Sciatic nerve (tissue), 2 donors: ENCODE results near the gene ASCC1. TPM values are rescaled to one million over a fixed set of nuclear protein-coding genes. Genes with fewer than 3 reads are reported as not detected.
"Not testable (repeated sequence)": the region's sequence is repeated elsewhere in the genome, so short reads cannot be mapped to it uniquely, and the experiment has no call there.

Experiments used
- ATAC-seq: fragments of 200-7000 bp; cut with Tn5 transposase; one replicate; pipeline ENCODE4 v1.9.1; 2020; ENCODE audit warnings: mild to moderate bottlenecking, moderate library complexity
- DNase-seq: peaks from one replicate; pipeline ENCODE4 v3.0.0-alpha.2; 2020; ENCODE audit warnings: low spot score
- intact Hi-C: fragments of 100-400 bp; cut with DNase I; formaldehyde crosslinking; loops from one replicate; pipeline ENCODE4 v1.14.2; 2022
- total RNA-seq: library from RNA; stranded (reverse); fragmentation: NEBNext Ultra II Directional; extraction: Animal tissue kit (Norgen Biotek cat#: 25700); gene quantifications from one replicate; pipeline ENCODE4 v1.2.1, GENCODE V29; 2021
- donor health status: DM: no; HTN: no; CAD: no.
- donor health status: DM: no; HTN: no; CAD: no.

Gene ASCC1
- total RNA-seq, 1 donor from 2014 or later = 37.4 TPM

GRCh38 chr10:72145657-72146056 lies 70.4 kb downstream of the ASCC1 start:
- intact Hi-C loops = no loop called here
- no peak for DNase-seq
- ATAC-seq = no peak

- DNase-seq (no peak), ATAC-seq (no peak)
- intact Hi-C loops = no loop called here
These were observed 75.2 kb downstream of the ASCC1 start for GRCh38 chr10:72140850-72141249.

- ATAC-seq (no peak), DNase-seq (no peak)
- intact Hi-C loops = no loop called here
These were observed 75.9 kb downstream of the ASCC1 start for GRCh38 chr10:72140174-72140573.

DNA sequence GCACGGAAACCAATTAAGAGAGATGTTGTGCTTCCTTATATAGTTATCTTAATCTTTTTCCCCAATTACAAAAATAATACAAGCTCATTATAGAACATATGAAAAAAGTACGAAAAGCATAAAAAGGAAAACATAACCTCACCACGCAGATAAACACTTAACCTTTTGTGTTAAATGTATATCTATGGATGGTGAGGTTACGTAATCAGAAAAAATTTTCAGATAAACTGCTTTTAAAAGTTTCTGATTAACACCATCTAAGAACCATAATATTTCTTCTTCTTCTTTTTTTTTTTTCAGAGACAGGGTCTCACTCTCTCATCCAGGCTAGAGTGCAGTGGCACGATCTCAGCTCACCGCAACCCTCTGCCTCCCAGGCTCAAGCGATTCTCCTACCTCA lies 78.5 kb downstream of the ASCC1 start:
- ATAC-seq = no peak
- intact Hi-C loops = no loop called here
- DNase-seq = no peak

- ATAC-seq, DNase-seq, intact Hi-C loops: not testable (repeated sequence)
These were observed 79.9 kb downstream of the ASCC1 start for GRCh38 chr10:72136225-72136624.

- ATAC-seq = no peak
- intact Hi-C loops = no loop called here
- DNase-seq = no peak
These were observed 81.0 kb downstream of the ASCC1 start for GRCh38 chr10:72134785-72135767.

DNA sequence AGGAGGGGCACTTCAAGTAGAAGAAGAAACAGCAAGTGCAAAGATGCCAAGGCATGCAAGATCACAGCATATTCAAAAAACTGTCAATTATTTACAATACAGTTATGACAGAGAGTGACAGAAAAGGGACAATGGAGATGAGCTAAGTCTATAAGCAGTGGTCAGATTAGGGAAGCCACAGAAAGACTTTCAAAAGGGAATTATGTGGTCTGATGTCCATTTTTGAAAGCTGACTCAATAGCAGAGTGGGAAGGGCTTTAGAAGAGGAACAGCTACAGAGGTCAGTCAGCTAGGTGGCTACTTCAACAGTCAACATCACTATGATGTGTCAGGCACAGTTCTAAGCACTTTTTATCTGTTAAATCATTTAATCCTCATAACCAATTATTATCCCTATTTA lies 82.6 kb downstream of the ASCC1 start:
- intact Hi-C loops = no loop called here
- DNase-seq (no peak), ATAC-seq (peak; percentile 49)

DNA sequence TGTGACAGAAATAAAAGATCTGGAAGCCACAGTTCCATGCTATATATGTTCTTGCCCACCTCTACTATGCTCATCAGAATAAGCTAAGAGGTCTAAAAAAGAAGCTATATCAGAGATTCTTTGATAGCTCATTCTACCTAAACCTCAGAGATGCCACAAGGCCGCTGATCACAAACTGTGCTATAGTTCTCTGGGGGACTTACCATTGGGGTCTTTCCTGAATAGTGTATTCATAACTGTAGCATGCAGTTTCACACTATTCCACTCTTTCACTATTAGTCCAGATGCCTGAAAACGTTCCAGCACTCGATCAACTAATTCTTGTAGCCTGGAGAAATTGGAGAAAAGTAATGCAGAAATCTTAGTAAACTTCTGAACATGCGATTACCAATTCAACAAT lies 83.2 kb downstream of the ASCC1 start:
- ATAC-seq (no peak), DNase-seq (no peak)
- intact Hi-C loops = no loop called here

DNA sequence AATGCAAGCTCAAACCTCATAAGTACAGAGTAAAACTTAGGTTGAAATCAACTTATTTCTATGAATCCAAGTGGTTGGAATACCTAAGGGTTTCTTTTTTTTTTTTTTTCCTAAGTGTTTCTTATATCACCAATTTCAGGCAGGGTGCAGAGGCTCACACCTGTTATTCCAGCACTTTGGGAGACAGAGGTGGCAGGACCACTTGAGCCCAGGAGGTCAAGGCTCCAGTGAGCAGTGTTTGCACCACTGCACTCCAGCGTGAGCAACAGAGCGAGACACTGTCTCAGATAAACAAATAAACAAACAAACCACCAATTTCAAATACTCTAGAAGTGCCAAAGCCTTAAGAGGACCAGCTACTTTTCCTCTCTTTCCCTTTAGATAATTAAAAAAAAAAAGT lies 88.5 kb downstream of the ASCC1 start:
- intact Hi-C loops = no loop called here
- ATAC-seq (no peak), DNase-seq (no peak)

- no peak for DNase-seq
- intact Hi-C loops = no loop called here
- no peak for ATAC-seq
These were observed 89.2 kb downstream of the ASCC1 start for GRCh38 chr10:72126872-72127232.

- intact Hi-C loops = no loop called here
- ATAC-seq = peak; percentile 69
- no peak for DNase-seq
These were observed 89.7 kb downstream of the ASCC1 start for GRCh38 chr10:72126184-72126871.

DNA sequence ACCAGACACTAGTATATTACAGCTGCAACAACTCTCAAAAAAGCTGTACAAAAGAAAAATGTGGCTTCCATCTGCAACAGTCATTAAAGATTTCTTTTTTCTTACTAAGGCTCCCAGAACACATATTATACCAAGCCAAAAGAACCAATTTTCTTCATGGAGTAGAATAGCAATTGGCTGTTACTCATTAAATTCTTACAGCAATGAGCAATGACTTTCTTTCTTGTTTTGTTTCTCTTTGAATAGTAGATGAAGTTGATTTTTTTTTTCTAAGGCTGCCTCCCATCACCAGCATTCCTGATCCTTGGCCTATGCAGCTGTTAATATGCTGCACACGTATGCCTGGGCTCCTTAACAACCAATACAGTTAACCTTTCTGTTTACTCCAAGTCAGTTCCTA lies 91.1 kb downstream of the ASCC1 start:
- peak; percentile 76 for ATAC-seq
- intact Hi-C loops = no loop called here

DNA sequence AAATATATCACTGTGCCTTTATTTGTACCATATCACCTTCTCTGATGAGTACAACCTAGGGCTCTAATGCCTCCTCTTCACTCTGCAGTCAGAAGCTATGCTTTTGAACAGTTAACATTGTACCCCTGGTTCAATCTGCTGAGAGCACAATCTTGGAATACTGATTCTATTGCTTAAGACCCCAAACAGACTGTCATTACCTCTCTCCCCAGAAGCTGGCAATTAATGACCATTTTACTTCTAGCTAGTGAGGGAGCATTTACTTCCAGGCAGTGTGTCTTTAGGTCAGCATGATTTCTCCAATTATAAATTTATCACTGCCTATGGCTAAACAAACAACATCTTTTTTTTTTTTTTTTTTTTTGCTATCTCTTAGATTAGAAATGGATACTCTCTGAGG lies 91.7 kb downstream of the ASCC1 start:
- DNase-seq = no peak
- peak; percentile 11 for ATAC-seq
- intact Hi-C loops = no loop called here

More for the DNA sequence above, 91.1 kb downstream of the ASCC1 start:
- DNase-seq = no peak

DNA sequence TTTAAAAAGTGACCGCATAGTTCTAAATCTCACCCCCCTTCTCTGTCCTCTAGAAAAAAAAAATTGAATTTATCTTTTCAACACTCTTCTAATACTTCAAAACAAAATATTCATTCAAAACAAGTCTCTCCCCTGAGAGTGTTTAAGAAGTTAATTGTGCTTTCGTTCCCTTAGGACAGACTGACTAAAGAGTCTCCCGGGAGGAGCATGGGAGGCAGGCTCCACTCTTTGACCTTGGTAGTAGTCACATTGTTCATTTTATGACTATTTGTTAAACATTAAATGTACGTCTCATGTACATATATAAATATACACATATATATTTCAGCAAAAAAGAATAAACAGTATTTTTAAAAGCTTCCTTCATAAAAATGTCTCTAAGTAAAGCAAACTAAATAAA lies 92.5 kb downstream of the ASCC1 start:
- DNase-seq = no peak
- ATAC-seq = no peak
- intact Hi-C loops = no loop called here

GRCh38 chr10:72122221-72122620 lies 93.9 kb downstream of the ASCC1 start:
- no peak for ATAC-seq
- intact Hi-C loops = no loop called here
- DNase-seq = no peak

- no peak for DNase-seq
- ATAC-seq = no peak
- intact Hi-C loops = no loop called here
These were observed 94.7 kb downstream of the ASCC1 start for GRCh38 chr10:72121389-72121788.

DNA sequence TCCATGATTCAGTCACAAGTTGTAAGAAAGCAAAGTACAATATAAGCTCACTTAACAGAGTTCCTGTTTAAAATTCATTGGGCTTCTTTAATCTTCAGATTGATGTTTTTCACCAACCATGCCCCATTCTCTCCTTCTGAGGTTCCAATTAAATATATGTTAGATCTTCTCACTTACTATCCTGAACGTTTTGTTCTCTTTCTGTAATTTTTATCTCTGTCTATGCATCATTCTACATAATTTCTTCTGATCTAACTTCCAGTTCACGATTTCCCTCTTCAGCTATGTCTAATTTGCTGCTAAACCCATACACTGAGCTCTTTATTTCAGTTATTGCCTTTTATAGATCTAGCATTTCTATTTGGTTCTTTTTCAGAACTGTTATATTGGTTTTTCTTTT lies 99.7 kb downstream of the ASCC1 start:
- no peak for DNase-seq
- intact Hi-C loops = no loop called here
- no peak for ATAC-seq

GRCh38 chr10:72114706-72115450 lies 101.2 kb downstream of the ASCC1 start:
- no peak for DNase-seq
- intact Hi-C loops = no loop called here
- no peak for ATAC-seq

- no peak for DNase-seq
- intact Hi-C loops = no loop called here
- no peak for ATAC-seq
These were observed 105.2 kb downstream of the ASCC1 start for GRCh38 chr10:72110673-72111401.
